Measurements from ENCODE around the gene UBE2G1.

DNA sequence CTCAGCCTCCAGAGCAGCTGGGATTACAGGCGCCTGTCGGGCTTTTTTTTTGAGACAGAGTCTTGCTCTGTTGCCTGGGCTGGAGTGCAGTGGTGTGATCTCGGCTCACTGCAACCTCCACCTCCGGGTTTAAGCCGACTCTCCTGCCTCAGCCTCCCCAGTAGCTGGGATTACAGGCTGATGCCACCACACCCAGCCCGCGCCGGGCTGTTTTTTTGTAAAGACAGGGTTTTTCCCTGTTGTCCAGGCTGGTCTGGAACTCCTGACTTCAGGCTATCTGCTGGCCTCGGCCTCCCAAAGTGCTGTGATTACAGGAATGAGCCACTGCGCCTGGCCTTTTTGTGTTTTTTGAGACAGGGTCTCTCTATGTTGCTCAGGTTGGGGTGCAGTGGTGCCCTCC lies 39.9 kb upstream of the UBE2G1 start:
- TF ChIP-seq FOSL2 (IDR thresholded peaks at IDR 0.05) (no peak), FOSL2 (CRISPR knock-in tag; IDR thresholded peaks at IDR 0.05) (no peak), EHF (CRISPR knock-in tag; IDR thresholded peaks at IDR 0.05) (no peak), PHF8 (IDR thresholded peaks at IDR 0.05; ENCODE audit: borderline replicate concordance, low read depth) (no peak)
- TF ChIP-seq, protein P1, sequence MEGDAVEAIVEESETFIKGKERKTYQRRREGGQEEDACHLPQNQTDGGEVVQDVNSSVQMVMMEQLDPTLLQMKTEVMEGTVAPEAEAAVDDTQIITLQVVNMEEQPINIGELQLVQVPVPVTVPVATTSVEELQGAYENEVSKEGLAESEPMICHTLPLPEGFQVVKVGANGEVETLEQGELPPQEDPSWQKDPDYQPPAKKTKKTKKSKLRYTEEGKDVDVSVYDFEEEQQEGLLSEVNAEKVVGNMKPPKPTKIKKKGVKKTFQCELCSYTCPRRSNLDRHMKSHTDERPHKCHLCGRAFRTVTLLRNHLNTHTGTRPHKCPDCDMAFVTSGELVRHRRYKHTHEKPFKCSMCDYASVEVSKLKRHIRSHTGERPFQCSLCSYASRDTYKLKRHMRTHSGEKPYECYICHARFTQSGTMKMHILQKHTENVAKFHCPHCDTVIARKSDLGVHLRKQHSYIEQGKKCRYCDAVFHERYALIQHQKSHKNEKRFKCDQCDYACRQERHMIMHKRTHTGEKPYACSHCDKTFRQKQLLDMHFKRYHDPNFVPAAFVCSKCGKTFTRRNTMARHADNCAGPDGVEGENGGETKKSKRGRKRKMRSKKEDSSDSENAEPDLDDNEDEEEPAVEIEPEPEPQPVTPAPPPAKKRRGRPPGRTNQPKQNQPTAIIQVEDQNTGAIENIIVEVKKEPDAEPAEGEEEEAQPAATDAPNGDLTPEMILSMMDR (IDR thresholded peaks at IDR 0.05) = no peak
